Erythroblast (primary cell): ENCODE data around the gene CLMN.

ENCODE experiments used
- GATA1 ChIP-seq: IDR thresholded peaks from 2 replicates; pipeline ENCODE4 v1.6.1; 2011; ENCODE audit warnings: low read depth, mild to moderate bottlenecking, control low read depth, low read length, moderate library complexity
- POLR2A ChIP-seq: IDR thresholded peaks from 2 replicates; pipeline ENCODE4 v1.6.1; 2011; ENCODE audit warnings: mild to moderate bottlenecking, low read length

DNA sequence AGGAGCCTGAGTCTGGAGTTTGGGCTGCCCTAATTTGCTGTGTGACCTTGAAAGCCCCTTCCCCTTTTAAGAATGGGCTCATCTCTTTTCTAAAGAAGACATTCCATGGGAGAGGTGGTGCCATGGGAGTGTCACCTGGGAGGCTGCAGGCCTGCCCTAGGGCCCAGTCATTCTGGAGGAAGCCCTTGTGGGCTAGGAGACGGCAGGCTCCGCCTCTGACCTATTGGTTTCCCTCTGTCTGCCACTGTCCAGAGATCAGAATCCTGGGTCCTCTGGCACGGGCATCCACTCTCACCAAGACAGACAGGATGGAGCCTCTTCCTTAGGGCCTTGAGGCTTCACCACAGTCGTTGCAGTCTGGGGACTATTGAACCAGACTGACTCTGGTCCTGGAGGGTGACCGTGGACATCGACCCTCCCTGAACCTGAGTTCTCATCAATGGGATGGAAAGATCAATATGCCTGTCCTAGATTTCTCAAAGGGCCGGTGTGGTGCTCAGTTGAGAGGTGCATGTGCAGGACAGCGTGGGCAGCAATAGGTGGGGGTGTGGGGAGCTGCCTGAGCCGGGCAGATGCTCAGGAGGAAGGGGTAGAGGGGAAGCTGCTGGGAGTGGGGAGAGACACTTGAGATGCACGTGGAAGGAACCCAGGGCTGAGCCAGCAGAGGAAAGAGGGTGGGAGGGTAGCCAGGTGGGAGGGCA lies 12.2 kb upstream of the CLMN start:
- TF ChIP-seq POLR2A (no peak), GATA1 (no peak)
